Measurements from ENCODE around the gene GRM4. TPM values are rescaled to one million over a fixed set of nuclear protein-coding genes. Genes with fewer than 3 reads are reported as not detected.

GRM4 gene
- total RNA-seq, 1 experiment from 2014 or later = 5.6 TPM

DNA sequence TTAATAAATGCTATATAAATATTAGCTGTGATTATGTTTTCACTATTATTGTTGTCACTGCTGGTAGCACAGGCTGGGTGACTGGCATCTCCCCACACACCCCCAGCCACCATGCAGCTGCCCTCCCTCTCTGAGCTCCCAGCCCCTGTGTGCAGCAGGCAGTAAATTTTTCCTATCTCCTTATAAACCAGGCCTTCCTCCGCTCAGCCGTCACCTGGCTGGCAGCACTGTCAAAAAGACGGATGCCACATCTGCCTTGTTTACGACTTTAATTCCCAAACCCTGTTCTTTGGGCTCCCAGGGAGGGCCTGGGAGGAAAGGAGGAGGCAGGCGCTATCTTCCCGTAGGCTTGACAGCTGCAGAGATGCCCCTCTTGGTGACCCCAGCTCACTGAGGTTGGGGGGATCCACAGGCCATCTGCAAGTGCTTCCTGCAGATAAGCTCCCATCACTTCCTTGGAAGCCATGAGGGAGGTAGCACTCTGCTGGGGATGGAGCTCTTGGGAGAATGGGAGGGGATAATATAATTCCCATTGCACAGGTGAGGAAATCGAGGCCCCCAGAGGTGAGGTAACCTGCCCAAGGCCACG, 94.5 kb downstream of the GRM4 start:
- DNase-seq = no peak
- H3K36me3 Mint-ChIP-seq (ENCODE audit: insufficient read depth in 1 of 3, low read depth in 3 of 3) = no peaks in the 10 kb centered on the region; a peak in 1 of 7 replicates
- Histone ChIP-seq H2BK120ac (ENCODE audit: low read depth, low read length, poor library complexity, severe bottlenecking) (no peak overlapping the region), H3K27me3 (ENCODE audit: insufficient read depth, low read length) (no peaks in the 10 kb centered on the region), H2BK15ac (ENCODE audit: low read depth, low read length) (no peak overlapping the region), H3K4me1 (ENCODE audit: insufficient read depth, low read length) (peaks cover 3% of the 10 kb centered on the region; the same call in 1 of the 2 replicates), H4K91ac (ENCODE audit: insufficient read length, low read depth, low read length) (no peak overlapping the region), H3K4ac (ENCODE audit: low read depth, low read length) (no peak overlapping the region), H3K56ac (ENCODE audit: insufficient read length, low read depth, low read length) (no peak overlapping the region), H3K23ac (ENCODE audit: insufficient read length, low read depth, low read length) (no peak overlapping the region), H2BK12ac (ENCODE audit: insufficient read length, low read depth, low read length) (no peak overlapping the region), H2AK5ac (ENCODE audit: insufficient read length, low read length) (no peak overlapping the region), H3K9me3 (ENCODE audit: control insufficient read depth, low read depth, low read length) (no peaks in the 10 kb centered on the region), H3K14ac (ENCODE audit: insufficient read depth, low read length) (no peak overlapping the region), H3K27ac (ENCODE audit: insufficient read length, low read depth, low read length) (no peak overlapping the region), H3K79me2 (ENCODE audit: insufficient read depth, low read length) (no peaks in the 10 kb centered on the region), H3K4me2 (ENCODE audit: insufficient read depth, insufficient read length, low read length) (no peak overlapping the region), H3K9ac (ENCODE audit: extremely low read depth, insufficient read length, low read length) (no peak overlapping the region), H2BK5ac (ENCODE audit: insufficient read length, low read length) (no peak overlapping the region), H3T11ph (ENCODE audit: low read length) (no peak overlapping the region), H3K23me2 (ENCODE audit: insufficient read length, low read depth, low read length, poor library complexity, severe bottlenecking) (no peaks in the 10 kb centered on the region), H4K8ac (replicated peaks; ENCODE audit: insufficient read length, low read depth, low read length) (no peak overlapping the region), H2AFZ (ENCODE audit: low read length) (no peak overlapping the region), H3K18ac (ENCODE audit: insufficient read length, low read depth, low read length) (no peak overlapping the region), H4K20me1 (ENCODE audit: control insufficient read depth, insufficient read depth, insufficient read length) (peaks cover 2% of the 10 kb centered on the region), H4K5ac (ENCODE audit: insufficient read length, low read depth, low read length) (no peak overlapping the region), H3K79me1 (ENCODE audit: insufficient read depth, low read depth, low read length, poor library complexity, severe bottlenecking) (no peaks in the 10 kb centered on the region), H2BK20ac (ENCODE audit: low read depth, low read length, poor library complexity, severe bottlenecking) (no peak overlapping the region)
- H3K27ac Mint-ChIP-seq = no peak overlapping the region
- no peak overlapping the region for H3K4me3 Mint-ChIP-seq
- H3K9me3 Mint-ChIP-seq = no peaks in the 10 kb centered on the region
- no peak for TF ChIP-seq CTCF (conservative IDR thresholded peaks at IDR 0.05)
- WGBS (ENCODE audit: extremely low coverage, insufficient read length, low lambda C conversion rate) = no CpG with 5 or more reads among the region's 8 CpGs
- peaks cover 41 to 57% of the 10 kb centered on the region in 2 experiments for H3K4me1 Mint-ChIP-seq
- H3K27me3 Mint-ChIP-seq (ENCODE audit: low read depth) = peaks cover 16% of the 10 kb centered on the region

Measured in H9 (cell line).